HG03159 (cell line): ENCODE data around the gene PAM16.

Experiments used
- ATAC-seq: cut with Tn5 transposase; IDR thresholded peaks from one replicate; pipeline ENCODE4 v1.9.1; 2021; ENCODE audit warnings: mild to moderate bottlenecking, moderate library complexity; ENCODE audit not compliant: unreplicated experiment

The PAM16 gene

DNA sequence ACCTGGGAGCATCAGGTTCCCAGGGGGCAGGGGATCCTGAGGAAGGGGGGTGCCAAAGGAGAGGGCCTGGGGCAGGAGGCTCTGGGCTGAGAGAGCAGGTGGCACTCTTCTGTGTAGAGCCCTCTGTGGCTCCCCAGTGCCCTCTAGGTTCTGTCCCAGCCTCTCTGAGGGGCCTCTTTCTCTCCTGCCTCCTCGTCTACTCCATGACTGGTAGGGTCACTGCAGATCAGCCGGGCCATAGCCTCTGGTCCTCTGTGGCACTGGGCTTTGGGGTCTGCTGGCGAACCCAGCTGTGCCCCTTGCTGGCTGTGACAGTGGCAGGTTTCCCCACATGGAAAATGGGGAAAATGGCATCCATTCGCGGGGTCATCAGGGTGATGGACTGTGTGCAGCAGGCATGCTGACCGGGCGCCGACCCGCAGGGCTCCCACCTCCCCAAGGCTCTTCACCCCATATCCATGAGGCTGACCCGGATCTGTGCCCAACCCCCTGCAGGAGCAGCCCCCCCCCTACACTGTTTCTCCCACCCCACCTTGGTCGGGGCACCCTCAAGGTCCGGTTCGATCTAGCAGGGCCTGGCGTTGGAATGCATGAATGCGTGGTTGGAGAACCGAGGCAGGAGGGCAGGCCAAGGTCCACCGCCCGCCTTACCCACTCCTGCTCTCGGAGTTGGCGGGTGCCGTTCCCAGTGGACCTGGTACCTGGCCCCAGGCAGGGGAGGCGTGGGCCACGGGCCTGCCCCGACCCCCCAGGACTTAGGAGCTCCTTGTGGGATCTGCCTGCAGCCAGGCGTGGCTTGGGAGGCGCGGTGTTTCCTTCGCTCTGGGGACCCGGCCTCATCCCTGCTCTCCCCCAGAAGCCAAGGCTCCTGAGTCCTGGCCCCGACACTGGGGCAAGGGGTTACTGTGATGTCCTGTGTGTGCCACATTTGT, 28.7 kb downstream of the PAM16 start:
- no peak for ATAC-seq

GRCh38 chr16:4321286-4322120, 29.6 kb downstream of the PAM16 start:
- no peak for ATAC-seq

DNA sequence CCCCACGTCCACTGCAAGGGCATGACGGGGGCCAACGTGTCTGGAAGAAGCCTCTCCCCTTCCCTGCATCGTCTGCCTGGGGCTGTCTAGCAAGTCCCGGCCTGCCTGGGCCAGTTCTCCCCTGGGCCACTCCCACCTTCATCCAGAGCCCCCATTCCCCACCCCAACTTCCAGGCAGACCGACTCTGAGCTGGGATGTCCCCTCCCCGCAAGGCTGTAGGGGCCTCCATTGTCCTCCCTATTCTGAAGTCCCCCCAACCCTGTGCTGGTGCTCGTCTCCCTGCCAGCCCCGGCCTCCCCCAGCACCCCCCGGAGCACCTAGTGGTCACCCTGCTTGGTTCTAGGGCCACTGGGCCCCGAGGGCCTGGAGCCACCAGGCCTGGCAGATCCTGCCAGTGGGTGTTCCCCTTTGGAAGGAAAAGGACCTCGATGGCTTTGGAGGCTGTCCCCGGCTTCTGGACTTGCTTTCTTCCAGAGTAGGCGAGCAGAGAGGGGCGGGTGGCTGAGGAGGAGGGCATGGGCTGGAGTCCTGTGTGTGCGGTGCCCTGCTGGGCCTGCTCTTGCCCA, 30.5 kb downstream of the PAM16 start:
- no peak for ATAC-seq

GRCh38 chr16:4319454-4320421, 31.4 kb downstream of the PAM16 start:
- ATAC-seq = no peak

DNA sequence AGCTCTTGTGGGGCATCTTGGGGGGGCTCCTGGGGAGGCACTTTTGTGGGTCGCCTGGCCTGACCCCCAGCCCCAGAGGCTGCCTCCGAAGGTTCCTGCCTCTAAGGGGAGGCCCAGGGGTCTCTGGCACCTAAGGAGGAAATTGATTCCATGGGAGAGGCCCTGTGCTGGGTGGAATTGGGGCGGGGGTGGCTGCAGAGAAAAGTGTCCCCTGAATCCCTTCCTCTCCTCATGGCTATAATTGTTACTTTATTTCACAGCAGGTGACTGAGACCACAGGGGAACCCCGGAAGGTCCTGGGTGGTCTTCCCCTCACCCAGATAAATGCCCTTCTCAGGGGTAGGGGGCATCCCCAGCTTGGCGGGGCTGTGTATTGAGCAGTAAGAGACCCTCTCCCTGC, 32.2 kb downstream of the PAM16 start:
- no peak for ATAC-seq

DNA sequence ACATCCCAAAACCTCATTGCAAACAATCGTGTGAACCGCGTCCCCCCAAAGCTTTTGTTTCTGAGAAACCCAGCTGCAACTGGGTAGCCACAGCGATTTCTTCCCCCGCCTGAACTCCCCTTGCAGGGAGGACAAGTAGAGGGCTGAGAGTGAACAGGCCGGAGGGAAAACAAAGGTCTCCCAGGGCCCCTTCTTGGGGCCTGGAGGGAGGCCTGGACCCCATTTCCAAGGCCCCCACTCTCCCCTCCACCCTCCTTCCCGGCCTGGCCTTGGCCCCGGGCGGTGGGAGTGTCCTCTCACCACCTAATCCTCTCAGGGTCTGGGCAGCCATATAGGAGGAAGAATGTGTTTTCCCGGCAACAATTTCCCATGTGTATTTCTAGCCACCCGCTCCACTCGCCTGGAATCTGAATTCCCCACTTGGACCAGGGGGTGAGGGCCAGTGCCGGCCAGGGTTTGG, 32.6 kb downstream of the PAM16 start:
- ATAC-seq = no peak

GRCh38 chr16:4317532-4318450, 33.3 kb downstream of the PAM16 start:
- no peak for ATAC-seq

DNA sequence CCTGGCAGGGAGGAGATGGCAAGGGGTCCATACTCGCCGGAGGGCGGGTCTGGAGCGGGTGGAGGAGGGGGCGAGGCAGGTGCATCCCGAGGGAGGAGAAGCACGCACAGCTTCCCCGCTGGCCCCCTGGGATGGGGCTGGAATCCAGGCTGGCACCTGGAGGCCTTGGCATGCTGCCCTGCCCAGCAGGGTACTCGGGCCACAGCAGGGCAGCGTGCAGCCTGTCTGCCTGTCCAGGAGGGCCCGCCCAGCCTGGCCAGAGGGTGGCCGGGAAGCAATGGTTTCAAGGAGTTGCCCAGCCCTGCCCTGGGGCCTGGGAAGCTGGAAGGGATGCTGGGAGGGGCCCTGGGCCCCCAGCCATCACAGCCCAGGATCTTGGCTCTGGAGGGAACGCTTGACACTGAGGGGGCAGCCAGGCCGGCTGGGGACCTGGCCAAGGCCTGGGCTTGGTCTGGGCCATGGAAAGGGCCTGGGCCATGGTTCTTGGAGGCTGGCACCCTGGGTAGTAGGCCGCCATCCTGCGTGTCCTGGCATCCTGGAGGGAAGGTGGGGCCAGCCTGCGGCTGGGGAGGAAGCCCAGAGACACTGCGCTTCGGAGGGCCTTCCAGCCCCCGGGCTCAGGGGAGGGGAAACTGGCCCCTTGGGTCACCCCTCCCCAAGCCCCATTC, 34.1 kb downstream of the PAM16 start:
- no peak for ATAC-seq

- no peak for ATAC-seq
These were observed 34.8 kb downstream of the PAM16 start for GRCh38 chr16:4316108-4316863.

GRCh38 chr16:4315186-4316107, 35.7 kb downstream of the PAM16 start, which contains the start of gene GLIS2:
Gene GLIS2 (plus strand): TSS chr16:4316067. CDS start chr16:4332281, 16,214 bp downstream.
- ATAC-seq = no peak

DNA sequence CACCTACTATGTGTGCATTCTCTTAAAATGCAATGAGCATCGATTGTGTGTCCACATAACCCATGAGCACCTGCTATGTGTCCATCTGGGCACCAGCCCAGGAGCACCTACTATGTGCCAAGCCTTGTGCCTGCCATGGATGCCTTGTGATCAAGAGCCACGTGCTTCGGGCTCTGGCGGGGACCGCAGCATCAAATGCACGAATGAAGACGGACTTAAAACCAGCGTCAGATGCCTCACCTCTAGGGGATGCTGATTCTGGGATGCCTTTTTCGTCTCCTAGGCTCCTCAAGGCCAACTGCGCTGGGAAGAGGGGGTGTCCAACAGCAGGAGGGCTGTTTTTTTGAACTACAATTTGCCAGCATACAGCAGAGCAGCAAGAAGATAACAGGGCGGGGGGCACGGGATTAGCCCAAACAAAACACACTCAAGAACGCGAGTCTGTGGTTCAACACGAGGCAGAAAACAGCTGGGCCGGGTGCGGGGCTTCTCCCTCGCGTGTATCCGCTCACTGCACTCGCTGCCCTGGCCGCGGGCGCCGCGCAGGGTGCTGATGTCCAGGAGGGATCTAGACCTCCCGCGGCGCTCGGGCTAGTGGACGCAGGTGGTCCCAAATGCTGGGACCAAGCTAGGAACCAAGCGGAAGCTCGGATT, 36.5 kb downstream of the PAM16 start:
- no peak for ATAC-seq

GRCh38 chr16:4313563-4314531, 37.3 kb downstream of the PAM16 start:
- no peak for ATAC-seq

DNA sequence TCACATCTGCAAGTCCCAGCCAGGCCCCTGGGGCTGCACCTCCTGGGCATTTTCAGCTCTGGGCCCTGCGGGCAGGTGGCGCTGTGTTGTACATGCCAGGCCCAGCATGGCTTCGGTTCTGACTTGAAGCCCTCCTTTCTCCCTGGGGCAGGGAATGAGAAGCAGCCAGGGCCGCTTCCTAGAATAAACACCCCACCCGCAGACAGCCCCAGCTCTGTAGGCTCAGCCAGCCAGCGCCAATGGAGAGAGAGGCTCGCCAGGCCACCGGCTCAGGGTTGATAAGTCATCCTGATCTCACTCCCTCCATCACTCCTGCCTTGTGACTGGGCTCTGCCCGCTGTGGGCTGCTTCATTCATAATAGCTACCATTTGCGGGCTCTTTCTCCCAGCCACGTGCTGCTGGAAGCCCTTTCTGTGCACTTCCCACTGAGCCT, 41.3 kb downstream of the PAM16 start:
- ATAC-seq = no peak

- no peak for ATAC-seq
These were observed 41.9 kb downstream of the PAM16 start for GRCh38 chr16:4309102-4309832.
